ENCODE results near the gene SH3RF3. TPM values are rescaled to one million over a fixed set of nuclear protein-coding genes. Genes with fewer than 3 reads are reported as not detected.

Gene SH3RF3
- total RNA-seq, 1 experiment from 2014 or later, result not detected

DNA sequence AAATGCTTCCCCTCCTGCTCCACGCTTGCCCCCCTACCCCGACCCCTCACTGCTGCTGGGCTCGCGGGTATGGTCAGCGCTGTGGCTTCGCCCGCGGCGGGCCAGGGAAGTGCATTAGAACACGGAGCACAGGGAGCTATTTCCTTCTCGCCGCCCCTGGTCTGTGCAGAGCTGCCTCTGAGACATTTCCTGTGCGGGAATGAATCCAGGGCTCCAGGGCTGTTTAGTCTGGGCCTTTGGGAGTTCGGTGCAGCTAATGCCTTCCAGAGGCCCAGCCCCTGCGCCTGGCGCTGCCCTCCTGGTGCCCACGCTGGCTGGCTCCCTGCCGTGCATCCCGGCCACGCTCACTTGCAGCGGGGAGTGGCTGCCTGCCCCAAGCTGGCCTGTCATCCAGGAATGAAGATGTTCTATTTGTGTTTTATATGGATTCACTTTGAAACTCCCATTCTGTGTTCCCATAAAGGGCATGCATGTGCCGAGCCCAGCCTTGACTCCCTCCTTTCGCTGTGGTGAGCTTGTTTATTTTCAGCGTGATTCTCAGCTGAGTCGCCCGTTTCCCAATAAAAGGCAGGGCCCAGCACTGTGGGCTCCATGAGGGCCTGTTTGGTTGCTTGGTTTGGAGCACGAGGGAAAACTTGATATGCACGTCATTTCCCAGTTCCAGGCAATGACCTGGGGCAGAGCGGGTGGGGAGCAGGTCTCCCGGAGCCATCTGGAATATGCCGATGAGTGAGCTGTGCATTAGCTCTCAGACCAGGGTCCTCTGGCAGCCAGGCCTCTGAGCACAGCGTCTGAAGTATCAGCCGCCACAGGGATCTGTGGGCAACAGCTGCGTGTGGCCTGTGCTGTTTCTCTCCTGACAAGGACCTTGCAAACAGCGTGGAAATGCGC lies 42.7 kb downstream of the SH3RF3 start:
- no peaks in the 10 kb centered on the region for H3K79me2 ChIP-seq (ENCODE audit: insufficient read depth, low read length)

More for the DNA sequence above, 42.7 kb downstream of the SH3RF3 start:
- no peak for DNase-seq (ENCODE audit: low read depth, low spot score)
- H3K27me3 ChIP-seq (ENCODE audit: insufficient read depth, low read length), result peaks cover 34% of the 10 kb centered on the region
- ChIA-PET POLR2A (no interaction called here), RAD21 (ENCODE audit: low non-redundant PET in 1 of 2, low total read pairs in 2 of 2, uncharacterized antibody in 2 of 2, unreplicated experiment in 2 of 2) (no interaction called here), CTCF (no interaction called here)
- H3K4me1 ChIP-seq (ENCODE audit: control insufficient read depth in 1 of 2, insufficient read depth in 2 of 2, low read length in 2 of 2), result no peaks in the 10 kb centered on the region
- H2AFZ ChIP-seq (ENCODE audit: low read depth, low read length, poor library complexity, severe bottlenecking), result no peak overlapping the region
- TF ChIP-seq CBX3 (IDR thresholded peaks at IDR 0.05; ENCODE audit: low read depth) (no peak), EGR1 (IDR thresholded peaks at IDR 0.05; ENCODE audit: low read depth) (no peak), RAD21 (IDR thresholded peaks at IDR 0.05; ENCODE audit: low read depth) (no peak), SP1 (IDR thresholded peaks at IDR 0.05; ENCODE audit: low read depth) (no peak), ZNF274 (IDR thresholded peaks at IDR 0.05; ENCODE audit: low read depth, low read length) (no peak), ZFX (IDR thresholded peaks at IDR 0.05) (no peak), EZH2phosphoT487 (IDR thresholded peaks at IDR 0.05; ENCODE audit: borderline replicate concordance) (no peak), POLR2AphosphoS5 (IDR thresholded peaks at IDR 0.05; ENCODE audit: low read depth, low read length) (no peak), TCF7L2 (IDR thresholded peaks at IDR 0.05; ENCODE audit: borderline replicate concordance, extremely low read depth, insufficient read depth, insufficient read length) (no peak), POLR2A (IDR thresholded peaks at IDR 0.05; ENCODE audit: borderline replicate concordance, extremely low read depth, insufficient read depth, insufficient read length) (no peak), EZH2 (IDR thresholded peaks at IDR 0.05) (no peak)
- TF ChIP-seq, protein P1, sequence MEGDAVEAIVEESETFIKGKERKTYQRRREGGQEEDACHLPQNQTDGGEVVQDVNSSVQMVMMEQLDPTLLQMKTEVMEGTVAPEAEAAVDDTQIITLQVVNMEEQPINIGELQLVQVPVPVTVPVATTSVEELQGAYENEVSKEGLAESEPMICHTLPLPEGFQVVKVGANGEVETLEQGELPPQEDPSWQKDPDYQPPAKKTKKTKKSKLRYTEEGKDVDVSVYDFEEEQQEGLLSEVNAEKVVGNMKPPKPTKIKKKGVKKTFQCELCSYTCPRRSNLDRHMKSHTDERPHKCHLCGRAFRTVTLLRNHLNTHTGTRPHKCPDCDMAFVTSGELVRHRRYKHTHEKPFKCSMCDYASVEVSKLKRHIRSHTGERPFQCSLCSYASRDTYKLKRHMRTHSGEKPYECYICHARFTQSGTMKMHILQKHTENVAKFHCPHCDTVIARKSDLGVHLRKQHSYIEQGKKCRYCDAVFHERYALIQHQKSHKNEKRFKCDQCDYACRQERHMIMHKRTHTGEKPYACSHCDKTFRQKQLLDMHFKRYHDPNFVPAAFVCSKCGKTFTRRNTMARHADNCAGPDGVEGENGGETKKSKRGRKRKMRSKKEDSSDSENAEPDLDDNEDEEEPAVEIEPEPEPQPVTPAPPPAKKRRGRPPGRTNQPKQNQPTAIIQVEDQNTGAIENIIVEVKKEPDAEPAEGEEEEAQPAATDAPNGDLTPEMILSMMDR (IDR thresholded peaks at IDR 0.05 in 2 of 3, conservative IDR thresholded peaks at IDR 0.05 in 1 of 3; ENCODE audit: borderline replicate concordance in 1 of 3, insufficient read depth in 1 of 3, low read depth in 2 of 3, low read length in 2 of 3), result no peak
- TF ChIP-seq, protein P2, sequence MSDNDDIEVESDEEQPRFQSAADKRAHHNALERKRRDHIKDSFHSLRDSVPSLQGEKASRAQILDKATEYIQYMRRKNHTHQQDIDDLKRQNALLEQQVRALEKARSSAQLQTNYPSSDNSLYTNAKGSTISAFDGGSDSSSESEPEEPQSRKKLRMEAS (IDR thresholded peaks at IDR 0.05), result no peak
- TF ChIP-seq, protein P3, sequence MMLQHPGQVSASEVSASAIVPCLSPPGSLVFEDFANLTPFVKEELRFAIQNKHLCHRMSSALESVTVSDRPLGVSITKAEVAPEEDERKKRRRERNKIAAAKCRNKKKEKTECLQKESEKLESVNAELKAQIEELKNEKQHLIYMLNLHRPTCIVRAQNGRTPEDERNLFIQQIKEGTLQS (IDR thresholded peaks at IDR 0.05), result no peak
- H3K4me3 ChIP-seq (replicated peaks in 1 of 2; ENCODE audit: low read depth in 1 of 2, low read length in 2 of 2), result no peak overlapping the region
- H3K4me2 ChIP-seq (ENCODE audit: low read length), result no peak overlapping the region
- no peaks in the 10 kb centered on the region for H4K20me1 ChIP-seq (ENCODE audit: insufficient read depth)
- intact Hi-C loops (cut with micrococcal nuclease), result no loop called here
- no peaks in the 10 kb centered on the region for H3K9me3 ChIP-seq (ENCODE audit: control insufficient read depth in 1 of 2, insufficient read depth in 1 of 2, low read depth in 1 of 2, low read length in 2 of 2)
- BruUV-seq (replicated peaks), result no TSS peak
- H3K36me3 ChIP-seq (ENCODE audit: control insufficient read depth in 1 of 2, insufficient read depth in 2 of 2, low read length in 2 of 2), result no peaks in the 10 kb centered on the region
- H3K9me2 ChIP-seq (ENCODE audit: insufficient read depth), result no peaks in the 10 kb centered on the region
- no peak overlapping the region for H3K9ac ChIP-seq (ENCODE audit: low read length)
- H3K27ac ChIP-seq (ENCODE audit: low read depth, low read length), result no peak overlapping the region
- no peak for ATAC-seq

Measured in HCT116 (cell line).